ENCODE data around the gene PSMA8.
"Not testable (repeated sequence)": the region's sequence is repeated elsewhere in the genome, so short reads cannot be mapped to it uniquely, and the experiment has no call there.

The PSMA8 gene

GRCh38 chr18:26133652-26134051 lies at the start of gene PSMA8:
Gene PSMA8, plus strand, starts transcription at chr18:26133869. Its CDS starts 97 bp downstream, at chr18:26133966.
- DNase-seq (ENCODE audit: low spot score): no peak

GRCh38 chr18:26085056-26085455 lies 48.6 kb upstream of the PSMA8 start:
- no peak for DNase-seq (ENCODE audit: low spot score)

GRCh38 chr18:26086959-26087358 lies 46.7 kb upstream of the PSMA8 start:
- no peak for DNase-seq (ENCODE audit: low spot score)

GRCh38 chr18:26088487-26088886 lies 45.2 kb upstream of the PSMA8 start:
- no peak for DNase-seq (ENCODE audit: low spot score)

GRCh38 chr18:26089293-26090129 lies 44.2 kb upstream of the PSMA8 start:
- DNase-seq (ENCODE audit: low spot score): peak; percentile 80

GRCh38 chr18:26090130-26091046 lies 43.3 kb upstream of the PSMA8 start, which contains the start of gene SS18:
Gene SS18, minus strand, starts transcription at chr18:26090613. Its CDS starts 44 bp downstream, at chr18:26090569.
- peak; percentile 94 for DNase-seq (ENCODE audit: low spot score)

GRCh38 chr18:26091047-26091630 lies 42.5 kb upstream of the PSMA8 start:
- DNase-seq (ENCODE audit: low spot score): no peak

GRCh38 chr18:26096852-26097251 lies 36.8 kb upstream of the PSMA8 start:
- DNase-seq (ENCODE audit: low spot score): no peak

- no peak for DNase-seq (ENCODE audit: low spot score)
Measured at GRCh38 chr18:26097563-26097962, 36.1 kb upstream of the PSMA8 start.

GRCh38 chr18:26103579-26103978 lies 30.1 kb upstream of the PSMA8 start:
- no peak for DNase-seq (ENCODE audit: low spot score)

GRCh38 chr18:26104035-26104434 lies 29.6 kb upstream of the PSMA8 start:
- DNase-seq (ENCODE audit: low spot score): no peak

GRCh38 chr18:26119246-26119645 lies 14.4 kb upstream of the PSMA8 start:
- DNase-seq (ENCODE audit: low spot score): no peak

GRCh38 chr18:26121476-26121875 lies 12.2 kb upstream of the PSMA8 start:
- DNase-seq (ENCODE audit: low spot score): no peak

GRCh38 chr18:26121994-26122393 lies 11.7 kb upstream of the PSMA8 start:
- DNase-seq (ENCODE audit: low spot score): not testable (repeated sequence)

GRCh38 chr18:26127786-26128185 lies 5.9 kb upstream of the PSMA8 start:
- no peak for DNase-seq (ENCODE audit: low spot score)

GRCh38 chr18:26128192-26128591 lies 5.5 kb upstream of the PSMA8 start:
- DNase-seq (ENCODE audit: low spot score): not testable (repeated sequence)

- no peak for DNase-seq (ENCODE audit: low spot score)
Measured at GRCh38 chr18:26134107-26134506, 438 bp downstream of the PSMA8 start.

GRCh38 chr18:26135548-26135947 lies 1.9 kb downstream of the PSMA8 start:
- DNase-seq (ENCODE audit: low spot score): no peak

GRCh38 chr18:26157326-26157725 lies 23.7 kb downstream of the PSMA8 start:
- DNase-seq (ENCODE audit: low spot score): no peak

- DNase-seq (ENCODE audit: low spot score): no peak
Measured at GRCh38 chr18:26159353-26159752, 25.7 kb downstream of the PSMA8 start.

GRCh38 chr18:26164571-26164970 lies 30.9 kb downstream of the PSMA8 start:
- no peak for DNase-seq (ENCODE audit: low spot score)

GRCh38 chr18:26167592-26167991 lies 33.9 kb downstream of the PSMA8 start:
- not testable (repeated sequence) for DNase-seq (ENCODE audit: low spot score)
